HG02763 (cell line): ENCODE measurements around the gene ZSWIM3.

Experiments used
- ATAC-seq: cut with Tn5 transposase; IDR thresholded peaks from one replicate; pipeline ENCODE4 v1.9.1; 2021; ENCODE audit warnings: mild to moderate bottlenecking, moderate library complexity; ENCODE audit not compliant: unreplicated experiment

Gene ZSWIM3

DNA sequence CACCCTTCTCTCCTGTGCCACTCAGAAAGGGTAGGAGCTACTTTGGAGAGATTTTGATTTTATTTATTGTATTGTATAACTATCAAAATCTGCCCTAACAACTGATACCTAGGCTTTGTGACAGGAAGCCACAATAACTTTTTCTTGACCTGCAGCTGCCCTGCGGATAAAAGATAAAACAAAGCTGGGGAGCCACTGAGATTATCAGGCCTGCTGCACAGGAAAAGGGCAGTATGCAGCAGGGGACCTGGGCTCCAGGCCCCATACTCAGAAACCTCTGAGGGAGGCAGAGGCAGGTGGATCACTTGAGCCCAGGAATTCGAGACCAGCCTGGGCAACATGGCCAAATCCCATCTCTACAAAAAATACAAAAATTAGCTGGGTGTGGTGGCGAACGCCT, 24.8 kb upstream of the ZSWIM3 start:
- no peak for ATAC-seq

GRCh38 chr20:45833030-45833882, 24.2 kb upstream of the ZSWIM3 start, which contains the start of gene SNX21:
Gene SNX21 (plus strand): TSS chr20:45833799. CDS start chr20:45833920, 121 bp downstream.
- ATAC-seq: no peak

DNA sequence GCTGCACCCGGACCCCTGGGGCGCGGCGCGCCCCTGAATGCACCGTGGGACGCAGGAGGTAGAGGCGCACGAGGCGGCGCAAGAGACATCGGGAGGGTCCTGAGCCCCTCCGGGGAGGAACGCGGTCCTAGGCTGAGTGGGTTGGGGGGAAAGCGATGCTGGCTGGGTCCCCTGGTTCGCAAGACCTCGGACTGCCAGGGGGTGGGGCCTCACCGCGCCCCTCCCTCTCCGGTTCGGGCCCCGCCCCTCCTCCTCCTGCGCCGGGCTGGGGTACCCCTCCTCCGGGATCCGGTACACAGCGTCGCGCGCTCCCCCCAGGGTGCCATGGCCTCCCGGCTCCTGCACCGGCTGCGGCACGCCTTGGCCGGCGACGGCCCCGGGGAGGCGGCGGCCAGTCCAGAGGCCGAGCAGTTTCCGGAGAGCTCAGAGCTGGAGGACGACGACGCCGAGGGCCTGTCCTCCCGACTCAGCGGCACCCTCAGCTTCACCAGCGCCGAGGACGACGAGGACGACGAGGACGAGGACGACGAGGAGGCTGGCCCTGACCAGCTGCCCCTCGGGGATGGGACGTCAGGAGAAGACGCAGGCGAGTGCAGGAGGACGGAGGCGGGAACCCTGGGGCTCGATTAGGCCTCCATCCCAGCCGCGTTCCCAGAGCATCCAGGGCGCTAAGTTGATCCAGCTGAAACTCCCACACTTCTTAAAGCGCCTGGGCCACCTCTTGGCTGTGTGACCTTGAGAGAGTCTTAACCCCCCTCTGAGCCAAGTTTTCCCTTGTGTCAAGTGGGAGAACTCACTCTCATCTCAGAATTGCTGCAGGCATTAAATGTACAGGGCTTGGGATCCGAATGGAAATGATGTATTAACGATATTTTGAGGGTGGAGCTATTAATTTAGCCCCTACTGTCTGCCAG, 23.3 kb upstream of the ZSWIM3 start:
- ATAC-seq: no peak

DNA sequence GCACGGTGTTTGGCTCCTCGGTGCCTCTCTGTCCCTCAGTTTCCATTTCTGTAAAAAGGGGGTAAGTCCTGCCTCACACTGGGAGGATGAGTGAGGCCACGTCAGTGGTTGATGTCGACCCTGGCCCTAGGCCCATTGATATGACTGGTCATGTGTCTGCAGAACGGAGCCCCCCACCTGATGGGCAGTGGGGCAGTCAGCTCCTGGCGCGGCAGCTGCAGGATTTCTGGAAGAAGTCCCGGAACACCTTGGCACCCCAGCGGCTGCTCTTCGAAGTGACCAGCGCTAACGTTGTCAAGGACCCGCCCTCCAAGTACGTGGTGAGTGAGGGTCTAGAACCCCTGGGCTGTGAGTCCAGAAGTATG, 22.6 kb upstream of the ZSWIM3 start:
- ATAC-seq: no peak

DNA sequence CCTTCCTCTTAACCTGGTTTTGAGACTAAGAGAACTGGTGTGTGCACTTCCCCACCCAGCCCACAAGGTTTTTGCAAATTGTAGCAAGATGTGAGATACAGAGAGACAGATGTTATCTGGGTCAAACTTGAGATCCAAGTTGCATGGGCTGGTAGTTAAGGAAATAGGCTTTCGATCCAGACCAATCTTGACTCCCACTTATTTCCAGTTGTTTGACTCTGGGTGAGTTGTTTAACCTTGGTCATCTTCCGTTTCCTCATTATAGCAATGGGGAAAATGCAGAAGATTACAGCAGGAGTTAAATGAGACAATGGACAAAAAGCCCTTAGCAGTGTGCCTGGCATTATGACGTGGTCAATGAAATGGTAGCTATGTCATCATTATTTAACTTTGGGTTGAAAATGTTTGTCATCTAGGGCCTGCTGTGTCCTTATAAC, 22.1 kb upstream of the ZSWIM3 start:
- ATAC-seq: no peak

DNA sequence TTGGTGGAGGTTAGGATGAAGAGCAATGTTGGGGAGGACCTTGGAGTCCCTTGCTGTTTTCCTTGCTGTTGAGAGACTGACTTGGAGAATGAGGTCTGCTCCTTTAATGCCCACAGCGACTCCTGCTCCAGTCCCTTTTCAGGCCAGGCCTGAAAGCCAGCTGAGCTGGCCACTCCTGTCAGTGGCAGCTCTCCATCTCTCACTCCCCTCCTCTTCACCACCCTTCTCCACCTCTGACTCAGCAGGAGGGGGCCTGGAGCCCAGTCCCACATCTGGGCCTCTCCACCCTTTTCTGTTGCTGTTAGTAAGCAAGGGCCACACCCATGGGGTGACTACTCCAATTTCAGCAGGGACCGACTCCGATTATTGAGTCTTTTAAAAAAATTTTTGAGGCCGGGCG, 21.6 kb upstream of the ZSWIM3 start:
- ATAC-seq: no peak

- ATAC-seq: no peak
These were observed 20.6 kb upstream of the ZSWIM3 start for GRCh38 chr20:45836841-45837240.

DNA sequence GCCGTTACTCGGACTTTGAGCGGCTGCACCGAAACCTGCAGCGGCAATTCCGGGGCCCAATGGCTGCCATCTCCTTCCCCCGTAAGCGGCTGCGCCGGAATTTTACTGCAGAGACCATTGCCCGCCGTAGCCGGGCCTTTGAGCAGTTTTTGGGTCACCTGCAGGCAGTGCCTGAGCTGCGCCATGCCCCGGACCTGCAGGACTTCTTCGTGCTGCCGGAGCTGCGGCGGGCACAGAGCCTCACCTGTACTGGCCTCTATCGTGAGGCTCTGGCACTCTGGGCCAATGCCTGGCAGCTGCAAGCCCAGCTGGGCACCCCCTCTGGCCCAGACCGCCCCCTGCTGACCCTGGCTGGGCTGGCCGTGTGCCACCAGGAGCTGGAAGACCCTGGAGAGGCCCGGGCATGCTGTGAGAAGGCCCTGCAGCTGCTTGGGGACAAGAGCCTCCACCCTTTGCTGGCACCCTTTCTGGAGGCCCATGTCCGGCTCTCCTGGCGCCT, 16.7 kb upstream of the ZSWIM3 start:
- ATAC-seq: no peak

DNA sequence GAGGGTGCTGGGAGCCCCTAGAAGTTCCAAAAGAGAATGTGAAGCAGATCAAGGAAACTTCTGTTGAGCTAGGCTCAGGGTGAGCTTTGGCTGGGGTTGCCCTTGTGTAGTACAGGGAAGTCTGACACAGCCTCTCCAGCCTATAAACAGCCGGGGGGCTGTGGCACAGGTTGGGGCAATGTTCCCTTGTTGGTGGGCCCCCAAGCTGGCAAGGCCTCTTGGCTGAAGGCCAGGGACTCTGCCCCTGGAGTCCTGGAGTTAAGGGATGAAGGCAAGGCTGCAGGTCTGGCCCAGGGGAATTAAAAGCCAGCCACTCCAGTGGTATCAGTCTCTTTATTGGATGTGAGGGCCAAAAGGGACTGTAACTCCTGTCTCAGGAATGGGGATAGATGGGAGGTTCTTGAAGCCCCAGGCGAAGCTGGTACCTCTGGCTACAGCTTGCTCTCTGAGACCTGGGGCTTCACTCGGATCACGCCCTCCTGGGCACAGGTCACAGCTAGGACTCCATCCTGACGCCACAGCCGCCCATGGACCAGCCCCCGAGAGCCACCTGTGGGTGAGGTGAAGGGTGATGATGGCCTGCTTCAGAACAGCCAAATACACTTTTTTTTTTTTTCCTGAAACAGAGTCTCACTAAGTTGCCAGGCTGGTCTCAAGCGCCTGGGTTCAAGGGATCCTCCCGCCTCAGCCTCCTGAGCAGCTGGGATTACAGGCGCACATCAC, 15.8 kb upstream of the ZSWIM3 start:
- ATAC-seq: no peak

DNA sequence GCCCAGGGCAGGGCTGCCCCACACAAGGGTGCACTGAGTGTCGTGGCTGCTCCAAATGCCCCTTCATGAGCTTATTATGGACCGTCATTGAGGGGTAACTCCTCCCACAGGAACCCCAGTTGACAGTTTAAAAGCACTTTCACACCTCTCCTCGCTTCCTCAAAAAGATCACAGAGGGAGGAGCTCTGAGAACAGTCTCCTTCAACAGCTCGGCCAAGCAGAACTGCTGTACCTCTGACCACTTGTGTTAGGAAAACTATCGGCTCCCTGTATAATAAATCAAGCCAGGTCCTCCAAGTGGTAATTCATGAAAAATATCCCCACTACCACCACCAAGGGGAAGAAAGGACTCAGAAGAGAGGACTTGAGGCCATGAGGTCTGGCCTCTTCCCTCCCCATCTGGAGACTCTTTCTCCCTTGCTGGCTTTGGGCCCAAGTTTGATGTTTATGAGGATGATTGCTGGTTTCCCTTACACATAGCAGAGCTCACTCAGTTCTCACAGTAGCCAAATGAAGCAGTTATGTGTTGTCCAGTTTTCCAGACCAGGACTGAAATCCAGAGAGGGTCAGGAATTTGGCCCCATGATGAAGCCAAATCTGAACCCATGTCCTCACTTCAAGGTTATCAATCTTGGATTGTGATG, 15.1 kb upstream of the ZSWIM3 start:
- no peak for ATAC-seq

- no peak for ATAC-seq
These were observed 13.9 kb upstream of the ZSWIM3 start for GRCh38 chr20:45843506-45843905.

GRCh38 chr20:45845452-45845851, 12.0 kb upstream of the ZSWIM3 start:
- ATAC-seq: no peak

DNA sequence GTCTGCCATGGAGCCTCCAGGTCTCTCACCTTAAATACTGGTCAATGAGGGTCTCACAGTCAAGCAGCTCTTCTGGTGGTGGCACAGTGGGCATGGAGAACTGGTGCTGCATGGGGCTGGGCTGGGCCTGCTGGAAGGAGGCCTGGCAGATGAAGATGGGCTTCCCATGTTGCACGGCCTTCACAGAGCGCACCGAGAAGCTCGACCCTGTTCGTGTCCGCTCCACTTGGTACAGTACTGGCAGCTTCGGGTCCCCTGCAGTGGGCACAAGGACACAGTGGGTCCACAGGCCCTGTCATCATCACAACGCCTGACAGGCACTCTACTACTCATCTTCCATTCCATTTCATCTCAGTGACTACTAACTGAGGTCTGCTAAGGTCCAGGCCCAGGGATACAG, 9.0 kb upstream of the ZSWIM3 start:
- ATAC-seq: no peak

DNA sequence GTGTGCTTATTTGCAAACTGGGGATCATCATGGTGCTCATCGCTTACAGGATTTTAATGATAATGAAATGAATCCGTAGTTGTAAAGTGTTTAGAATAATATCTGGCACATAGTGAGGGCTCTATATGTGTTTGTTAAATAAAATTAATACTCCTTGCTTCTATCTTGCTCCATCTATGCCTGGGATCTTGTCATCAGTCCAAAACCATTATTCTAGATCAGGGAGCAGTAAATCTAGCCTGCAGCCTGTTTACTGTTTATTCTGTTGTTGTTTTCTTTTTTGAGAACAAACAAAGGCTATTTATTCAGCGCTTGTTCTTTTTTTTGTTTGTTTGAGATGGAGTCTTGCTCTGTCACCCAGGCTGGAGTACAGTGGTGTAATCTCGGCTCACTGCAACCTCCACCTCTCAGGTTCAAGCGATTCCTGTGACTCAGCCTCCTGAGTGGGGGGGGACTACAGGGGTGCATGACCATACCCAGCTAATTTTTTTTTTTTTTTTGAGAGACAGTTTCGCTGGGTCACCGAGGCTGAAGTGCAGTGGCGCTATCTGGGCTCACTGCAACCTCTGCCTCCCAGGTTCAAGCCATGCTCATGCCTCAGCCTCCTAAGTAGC, 8.3 kb upstream of the ZSWIM3 start:
- ATAC-seq: no peak

DNA sequence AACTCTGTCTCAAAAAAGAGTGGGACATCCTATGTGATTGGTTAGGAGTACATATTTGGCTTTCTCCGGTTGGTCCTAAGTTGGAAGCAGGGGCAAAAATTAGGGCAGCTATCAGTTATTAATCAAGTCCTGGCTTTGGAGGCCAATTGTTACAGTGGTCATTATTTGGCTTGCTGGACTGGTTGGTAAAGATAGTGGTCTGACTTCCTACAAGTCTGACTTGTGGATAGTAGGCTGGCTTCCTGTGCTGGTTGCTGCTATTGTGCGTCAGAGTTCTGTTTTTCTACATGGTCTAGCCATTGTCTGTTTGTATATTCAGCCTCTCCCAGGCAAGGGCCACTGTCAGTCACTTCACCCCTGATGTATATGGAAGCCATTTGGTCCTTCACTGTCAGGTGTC, 7.2 kb upstream of the ZSWIM3 start:
- no peak for ATAC-seq

DNA sequence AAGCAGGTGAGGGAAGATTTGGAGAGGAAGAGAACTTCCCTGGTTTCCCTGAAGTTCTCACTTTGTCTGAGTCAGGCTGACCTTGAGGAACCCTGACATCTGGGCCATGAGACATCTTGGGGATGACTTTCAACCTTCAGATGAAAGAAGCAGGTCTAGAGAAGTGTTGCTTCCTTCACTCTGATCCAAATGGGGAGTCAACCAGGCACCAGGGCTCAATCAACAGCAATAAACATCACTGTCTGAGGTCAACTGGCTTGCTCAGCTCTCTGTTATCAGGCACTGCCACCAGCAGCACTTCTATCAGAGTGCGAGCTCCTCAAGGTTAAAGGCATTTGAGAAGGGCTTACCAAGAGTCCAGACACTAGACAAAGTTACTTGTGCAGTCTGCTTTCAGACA, 6.5 kb upstream of the ZSWIM3 start:
- ATAC-seq: no peak

- ATAC-seq: no peak
These were observed 5.9 kb upstream of the ZSWIM3 start for GRCh38 chr20:45851501-45851900.

- no peak for ATAC-seq
These were observed 5.1 kb upstream of the ZSWIM3 start for GRCh38 chr20:45852326-45852725.

GRCh38 chr20:45853484-45853883, 3.9 kb upstream of the ZSWIM3 start:
- no peak for ATAC-seq

- ATAC-seq: no peak
These were observed 435 bp downstream of the ZSWIM3 start for GRCh38 chr20:45857882-45858216.
